ENCODE results near the gene GNB1L. TPM values are rescaled to one million over a fixed set of nuclear protein-coding genes. Genes with fewer than 3 reads are reported as not detected.

Gene GNB1L
- total RNA-seq, 1 donor = 5.2 TPM

DNA sequence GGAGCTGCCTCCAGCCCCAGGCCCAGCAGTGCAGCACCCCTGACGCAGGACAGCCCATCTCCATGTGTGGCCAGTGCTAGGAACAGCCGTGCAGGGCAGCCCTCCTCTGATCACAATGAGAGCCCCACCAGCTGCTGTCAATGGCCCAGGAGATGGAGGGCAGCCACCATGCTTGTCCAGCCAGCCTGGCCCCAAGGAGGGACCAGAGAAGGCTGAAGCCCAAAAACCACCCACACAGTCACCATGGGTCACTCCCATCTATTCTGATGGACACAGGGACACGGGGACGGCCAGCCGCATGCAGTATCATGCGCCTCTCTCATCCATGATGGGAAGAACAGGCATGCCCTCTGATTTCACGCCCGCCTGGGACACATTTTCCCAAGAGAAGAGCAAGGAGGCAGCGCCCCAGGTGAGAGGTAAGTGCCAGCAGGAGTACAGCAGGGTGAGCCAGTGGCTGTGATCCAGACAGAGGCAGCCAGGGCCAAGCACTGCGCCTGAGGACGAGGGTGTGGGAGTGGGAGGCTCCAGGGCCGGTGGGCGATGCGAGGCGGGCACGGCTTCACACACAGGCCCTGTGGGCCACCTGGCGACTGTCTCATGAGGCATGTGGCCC is 33.6 kb upstream of the GNB1L start:
- TF ChIP-seq, protein P1, sequence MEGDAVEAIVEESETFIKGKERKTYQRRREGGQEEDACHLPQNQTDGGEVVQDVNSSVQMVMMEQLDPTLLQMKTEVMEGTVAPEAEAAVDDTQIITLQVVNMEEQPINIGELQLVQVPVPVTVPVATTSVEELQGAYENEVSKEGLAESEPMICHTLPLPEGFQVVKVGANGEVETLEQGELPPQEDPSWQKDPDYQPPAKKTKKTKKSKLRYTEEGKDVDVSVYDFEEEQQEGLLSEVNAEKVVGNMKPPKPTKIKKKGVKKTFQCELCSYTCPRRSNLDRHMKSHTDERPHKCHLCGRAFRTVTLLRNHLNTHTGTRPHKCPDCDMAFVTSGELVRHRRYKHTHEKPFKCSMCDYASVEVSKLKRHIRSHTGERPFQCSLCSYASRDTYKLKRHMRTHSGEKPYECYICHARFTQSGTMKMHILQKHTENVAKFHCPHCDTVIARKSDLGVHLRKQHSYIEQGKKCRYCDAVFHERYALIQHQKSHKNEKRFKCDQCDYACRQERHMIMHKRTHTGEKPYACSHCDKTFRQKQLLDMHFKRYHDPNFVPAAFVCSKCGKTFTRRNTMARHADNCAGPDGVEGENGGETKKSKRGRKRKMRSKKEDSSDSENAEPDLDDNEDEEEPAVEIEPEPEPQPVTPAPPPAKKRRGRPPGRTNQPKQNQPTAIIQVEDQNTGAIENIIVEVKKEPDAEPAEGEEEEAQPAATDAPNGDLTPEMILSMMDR (IDR thresholded peaks at IDR 0.05; ENCODE audit: insufficient read depth, low read length) = no peak
- no peak overlapping the region for H3K4me3 ChIP-seq (ENCODE audit: low read depth, low read length)
- DNase-seq (ENCODE audit: low read depth) = no peak

DNA sequence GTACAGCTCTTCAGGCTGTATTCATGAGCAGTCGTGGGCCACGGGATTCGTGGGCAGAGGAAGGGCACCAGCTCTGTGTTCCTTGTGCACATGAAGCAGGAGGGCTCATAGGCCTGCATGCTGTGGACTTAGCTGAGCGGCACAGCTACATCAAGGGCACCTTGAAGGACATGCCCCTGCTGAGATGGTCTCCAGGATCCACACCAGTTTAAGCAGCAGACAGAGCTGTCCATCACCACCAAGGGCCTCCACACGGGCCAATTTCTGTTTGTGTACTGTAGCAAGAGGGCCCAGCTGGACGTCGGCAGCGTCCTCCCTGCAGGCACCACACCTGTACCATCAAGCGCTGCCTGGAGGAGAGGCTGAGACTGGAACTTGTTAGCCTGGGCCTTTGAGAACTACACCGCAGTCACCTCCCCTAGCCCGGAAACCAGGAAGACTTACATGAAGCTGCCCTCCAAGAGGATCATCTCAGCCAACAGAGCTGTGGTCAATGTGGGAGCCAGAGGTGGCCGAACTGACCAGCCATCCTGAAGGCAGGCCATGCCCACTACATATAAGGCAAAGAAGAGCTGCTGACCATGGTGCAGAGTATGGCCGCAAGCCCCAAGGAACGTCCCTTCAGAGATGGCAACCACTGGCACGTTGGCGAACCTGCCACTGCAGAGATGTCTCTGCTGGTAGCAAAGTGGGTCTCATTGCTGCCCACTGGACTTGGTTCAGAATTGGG is 32.7 kb upstream of the GNB1L start:
- DNase-seq (ENCODE audit: low read depth) = no peak
- TF ChIP-seq, protein P1 (IDR thresholded peaks at IDR 0.05; ENCODE audit: insufficient read depth, low read length) = no peak
- no peak overlapping the region for H3K4me3 ChIP-seq (ENCODE audit: low read depth, low read length)

DNA sequence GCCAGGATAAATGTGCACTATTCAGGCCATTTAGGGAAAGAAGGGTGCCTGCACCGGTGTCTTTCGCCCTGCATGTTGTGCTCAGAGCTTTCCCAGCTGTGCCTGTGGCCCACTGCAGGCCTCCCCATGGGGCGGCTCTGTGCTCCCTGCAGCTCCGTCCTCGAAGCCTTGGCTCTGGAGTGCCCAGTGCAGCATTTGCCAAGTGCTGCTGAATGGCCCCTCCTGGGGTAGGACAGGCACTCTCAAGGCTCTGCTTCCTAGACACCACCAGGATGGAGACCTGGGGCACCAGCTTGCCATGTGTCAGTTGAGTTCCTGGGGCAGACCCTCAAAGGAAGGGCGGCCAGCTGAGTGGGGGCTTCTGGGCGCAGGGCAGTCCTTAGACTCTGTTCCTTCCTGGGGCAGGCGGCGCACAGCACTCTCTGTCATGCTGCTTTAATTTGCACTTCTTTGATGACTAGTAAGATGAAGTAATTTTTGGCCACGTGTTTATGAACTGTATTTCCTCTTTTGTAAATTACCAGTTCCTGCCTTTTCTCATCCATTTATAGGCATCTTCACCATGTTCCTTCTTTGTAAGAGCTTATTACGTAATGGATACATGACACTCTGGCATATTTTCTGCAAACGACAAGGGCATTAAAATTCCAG is 32.1 kb upstream of the GNB1L start:
- H3K4me3 ChIP-seq (ENCODE audit: low read depth, low read length) = no peak overlapping the region
- peak; percentile 38 for DNase-seq (ENCODE audit: low read depth)
- TF ChIP-seq, protein P1 (IDR thresholded peaks at IDR 0.05; ENCODE audit: insufficient read depth, low read length) = no peak

DNA sequence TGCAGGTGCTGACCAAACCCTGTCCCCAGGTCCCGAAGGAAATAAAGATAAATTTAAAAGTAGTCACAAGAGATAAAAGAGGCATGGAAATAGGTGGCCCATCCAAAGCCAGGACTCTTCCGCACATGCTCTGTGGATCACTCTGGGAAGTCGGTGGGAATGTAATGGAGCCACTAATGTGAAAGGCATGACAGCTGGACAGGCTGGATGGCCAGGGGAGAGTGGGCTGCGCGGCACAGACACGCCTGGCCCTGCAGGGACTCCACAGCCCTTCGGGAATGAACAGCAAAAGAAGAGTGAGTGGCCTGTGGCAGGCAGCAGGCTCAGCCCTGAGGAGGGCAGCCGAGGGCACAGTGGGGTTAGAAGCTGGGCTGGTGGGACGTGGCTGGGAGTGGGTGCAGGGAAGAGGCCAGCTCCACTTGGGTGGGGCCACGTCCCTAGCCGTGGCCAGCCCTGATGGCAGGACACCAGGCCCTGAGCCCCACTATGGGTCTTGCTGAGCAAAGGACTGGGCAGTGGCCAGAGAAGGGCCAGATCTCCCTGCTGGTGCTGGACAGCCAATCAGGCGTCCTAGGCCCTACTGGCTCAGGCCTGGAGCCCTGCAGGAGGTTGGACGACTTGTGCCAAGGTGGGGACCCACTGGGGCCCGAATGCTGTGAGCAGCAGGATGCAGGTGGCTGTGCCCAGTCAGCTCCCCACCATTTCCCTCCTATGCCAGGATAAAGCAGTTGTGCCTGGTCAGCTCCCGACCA is 31.3 kb upstream of the GNB1L start:
- H3K4me3 ChIP-seq (ENCODE audit: low read depth, low read length) = no peak overlapping the region
- TF ChIP-seq, protein P1 (IDR thresholded peaks at IDR 0.05; ENCODE audit: insufficient read depth, low read length) = no peak
- no peak for DNase-seq (ENCODE audit: low read depth)

DNA sequence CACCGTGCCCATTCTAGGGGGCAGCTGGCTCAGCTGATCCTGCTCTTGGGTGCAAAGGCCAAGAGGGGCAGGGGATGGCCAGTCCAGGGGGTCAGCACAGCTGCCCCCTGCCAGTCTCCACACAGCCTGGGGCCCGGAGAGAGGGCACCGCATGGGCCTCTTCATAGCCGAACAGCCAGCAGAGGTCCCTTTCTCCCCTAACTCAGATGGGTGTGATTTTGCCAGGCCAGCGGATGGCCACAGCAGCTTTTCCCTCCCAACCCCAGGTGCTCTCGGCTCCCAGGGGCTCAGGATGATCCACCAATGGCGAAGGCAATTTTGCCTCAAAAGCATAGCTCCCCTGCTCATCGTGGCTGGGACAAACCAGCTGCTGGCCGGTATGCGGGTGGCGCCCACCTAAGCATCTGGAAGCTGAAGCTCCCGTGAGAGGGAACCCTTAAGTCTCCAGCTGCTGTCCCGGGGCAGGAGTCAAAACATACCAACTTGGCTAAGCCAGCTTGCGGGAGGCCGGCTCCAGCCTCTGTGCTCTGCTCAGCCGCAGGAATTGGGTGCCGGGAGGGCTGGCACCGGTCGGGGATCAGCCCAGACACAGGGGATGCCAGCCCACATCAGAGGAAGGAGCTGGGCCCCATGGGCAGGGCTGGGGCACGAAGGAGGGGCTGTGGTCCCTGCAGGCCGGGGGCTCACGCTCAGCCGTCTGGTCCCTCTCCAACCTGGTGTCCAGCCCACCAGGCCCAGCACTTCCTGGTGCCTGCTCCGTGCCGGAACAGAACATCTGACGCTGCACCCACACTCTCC is 30.5 kb upstream of the GNB1L start:
- no peak for DNase-seq (ENCODE audit: low read depth)
- TF ChIP-seq, protein P1 (IDR thresholded peaks at IDR 0.05; ENCODE audit: insufficient read depth, low read length) = no peak
- no peak overlapping the region for H3K4me3 ChIP-seq (ENCODE audit: low read depth, low read length)
